Left renal pelvis (tissue), 4 donors: ENCODE measurements around the gene TBC1D9B. TPM values are rescaled to one million over a fixed set of nuclear protein-coding genes. Genes with fewer than 3 reads are reported as not detected.

ENCODE experiments used
- polyA plus RNA-seq, 4 donors: library from polyadenylated mRNA; unstranded; fragments of 120-200 nt; gene quantifications; one replicate each; pipeline ENCODE4 v1.2.1, GENCODE V29; 2013; ENCODE audit not compliant: insufficient read length in 4 of 4

Gene TBC1D9B
- polyA plus RNA-seq, 4 donors: 95.5 to 137 (median 102) TPM

Other genes starting within 250 kb of the TBC1D9B start
- 1 to 10 TPM in 1 of 4 donors, under 1 TPM in 3; 0.23 to 1.4 (median 0.27) TPM for gene CBY3, start 226.9 kb downstream of the TBC1D9B start, polyA plus RNA-seq
- gene CANX, start 208.9 kb downstream of the TBC1D9B start, polyA plus RNA-seq: 100 to 1,000 TPM; 384 to 691 (median 559) TPM
- 10 to 100 TPM; 40.1 to 47.1 (median 43.2) TPM for gene MAML1, start 175.1 kb downstream of the TBC1D9B start, polyA plus RNA-seq
- gene LTC4S, start 113.9 kb downstream of the TBC1D9B start, polyA plus RNA-seq: 1 to 10 TPM; 2.2 to 4.6 (median 3.4) TPM
- 100 to 1,000 TPM in 3 of 4 donors, 10 to 100 TPM in 1; 94.1 to 176 (median 169) TPM for gene MGAT4B, start 101.0 kb downstream of the TBC1D9B start, polyA plus RNA-seq
- 100 to 1,000 TPM in 2 of 4 donors, 10 to 100 TPM in 2; 87.6 to 119 (median 101) TPM for gene SQSTM1, start 87.0 kb downstream of the TBC1D9B start, polyA plus RNA-seq
- 10 to 100 TPM; 28.4 to 50.3 (median 33.7) TPM for gene MRNIP, start 49.1 kb downstream of the TBC1D9B start, polyA plus RNA-seq
- 10 to 100 TPM; 70.2 to 96.0 (median 82.6) TPM for gene RNF130, start 163.9 kb upstream of the TBC1D9B start, polyA plus RNA-seq